Gastroesophageal sphincter (tissue), 4 donors: ENCODE measurements around the gene ZC3H12D. TPM values are rescaled to one million over a fixed set of nuclear protein-coding genes. Genes with fewer than 3 reads are reported as not detected.

Experiments used
- ATAC-seq: fragments of 150-250 bp; one replicate; pipeline ENCODE4 v1.9.1; 2016; ENCODE audit warnings: mild to moderate bottlenecking, moderate library complexity
- H3K27ac ChIP-seq, 4 donors: fragments of 200-600 bp; sonication (generic) in 3 of 4; 1 replicate in 3 of 4; 2 replicates in 1 of 4; pipeline ENCODE4 v1.5.1; 2016 to 2019
- H3K27me3 ChIP-seq: fragments of 200-600 bp; sonication (generic); one replicate; pipeline ENCODE4 v1.5.1; 2019
- H3K36me3 ChIP-seq, 2 donors: fragments of 200-600 bp; sonication (generic); one replicate each; pipeline ENCODE4 v1.5.1; 2019; ENCODE audit warnings: control low read depth in 1 of 2
- H3K4me1 ChIP-seq, 3 donors: fragments of 200-600 bp; sonication (generic); 1 replicate in 2 of 3; 2 replicates in 1 of 3; pipeline ENCODE4 v1.5.1; 2016 to 2019; ENCODE audit warnings: control low read depth in 2 of 3
- H3K4me3 ChIP-seq, 2 donors: fragments of 200-600 bp; sonication (generic); one replicate each; pipeline ENCODE4 v1.5.1; 2019; ENCODE audit warnings: mild to moderate bottlenecking in 1 of 2, moderate library complexity in 1 of 2
- H3K9me3 ChIP-seq, 3 donors: fragments of 200-600 bp; sonication (generic); one replicate each; pipeline ENCODE4 v1.5.1; 2017 to 2019; ENCODE audit warnings: control low read depth in 2 of 3
- EP300 ChIP-seq: sonication (generic); formaldehyde crosslinking; IDR thresholded peaks from one replicate; pipeline ENCODE4 v1.6.1; 2017; ENCODE audit warnings: antibody characterized with exemption, mild to moderate bottlenecking
- POLR2A ChIP-seq, 2 donors: fragments of 450-650 bp; IDR thresholded peaks; one replicate each; pipeline ENCODE4 v1.6.1; 2017; ENCODE audit warnings: antibody characterized with exemption in 2 of 2, mild to moderate bottlenecking in 2 of 2, moderate library complexity in 1 of 2
- POLR2AphosphoS5 ChIP-seq: sonication (generic); formaldehyde crosslinking; IDR thresholded peaks from one replicate; pipeline ENCODE4 v1.6.1; 2017; ENCODE audit warnings: antibody characterized with exemption
- WGBS, 2 donors: methylation state at CpG; one replicate each; pipeline ENCODE4 v1.1.5; 2018; ENCODE audit warnings: low coverage in 1 of 2; 5-methylcytosine and 5-hydroxymethylcytosine counted together
- total RNA-seq, 4 donors: library from RNA; depleted of rRNA; stranded (reverse); fragments of >200 nt; gene quantifications; one replicate each; pipeline ENCODE4 v1.1.0, GENCODE V29; 2016
- TF ChIP-seq, protein P1 (sequence below), 4 experiments: fragments of 200-600 bp in 2 of 4; fragments of 450-650 bp in 2 of 4; sonication (generic) in 1 of 4; IDR thresholded peaks; one replicate each; pipeline ENCODE4 v1.5.1; 2017 to 2019; ENCODE audit warnings: antibody characterized with exemption in 4 of 4, mild to moderate bottlenecking in 2 of 4, moderate library complexity in 2 of 4

Gene ZC3H12D
- total RNA-seq, 4 donors from 2014 or later = 0.78 to 1.9 (median 1.1) TPM

DNA sequence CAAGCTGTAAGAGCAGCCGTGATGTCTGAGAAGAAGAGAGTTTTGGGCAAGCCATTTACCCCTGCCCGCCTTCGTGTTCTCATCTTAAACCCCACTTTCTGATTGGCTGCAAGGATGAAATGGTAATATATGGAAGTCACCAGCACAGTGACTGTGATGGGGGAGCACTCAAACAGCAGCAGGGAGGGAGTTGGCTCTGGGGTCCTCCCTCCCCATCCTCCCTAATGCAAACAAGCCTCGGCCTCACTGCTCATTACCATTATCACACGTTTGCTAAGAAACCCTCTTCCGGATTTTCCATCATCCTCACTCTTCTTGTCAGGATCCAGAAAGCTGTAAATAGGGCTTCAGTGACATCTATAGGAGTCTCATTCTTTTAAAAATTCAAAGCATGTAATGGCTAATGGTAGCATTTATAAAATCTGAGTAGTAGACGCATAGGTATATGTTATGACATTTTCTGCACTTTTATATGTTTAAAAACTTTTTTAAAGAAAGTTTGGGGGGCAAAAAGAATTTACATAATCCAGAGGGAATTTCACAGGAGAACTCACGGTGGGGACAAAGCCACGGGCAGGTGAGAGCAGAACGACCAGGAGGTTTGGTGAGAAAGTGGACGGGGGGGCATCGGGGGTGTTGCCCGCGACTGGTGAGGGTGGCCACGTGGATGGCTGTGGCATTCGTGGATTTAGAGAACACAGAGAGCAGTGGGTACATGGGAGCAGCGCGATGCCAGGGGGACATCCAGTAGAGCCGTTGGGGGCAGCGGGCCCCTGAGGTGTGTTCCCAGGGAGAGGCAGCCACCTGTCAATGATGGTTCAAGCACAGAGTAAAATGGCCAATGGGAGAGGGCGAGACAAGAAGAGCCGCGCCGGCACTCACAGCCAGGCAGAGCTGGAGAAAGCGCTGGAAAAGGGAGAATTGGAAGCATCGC is 55.1 kb downstream of the ZC3H12D start:
- Histone ChIP-seq H3K36me3 (no peaks in the 10 kb centered on the region), H3K9me3 (no peaks in the 10 kb centered on the region), H3K4me1 (peaks cover 0 to 14% (median 0%) of the 10 kb centered on the region in 3 donors), H3K4me3 (no peak overlapping the region), H3K27me3 (no peaks in the 10 kb centered on the region), H3K27ac (no peak overlapping the region)
- no peak for TF ChIP-seq EP300
- TF ChIP-seq, protein P1, sequence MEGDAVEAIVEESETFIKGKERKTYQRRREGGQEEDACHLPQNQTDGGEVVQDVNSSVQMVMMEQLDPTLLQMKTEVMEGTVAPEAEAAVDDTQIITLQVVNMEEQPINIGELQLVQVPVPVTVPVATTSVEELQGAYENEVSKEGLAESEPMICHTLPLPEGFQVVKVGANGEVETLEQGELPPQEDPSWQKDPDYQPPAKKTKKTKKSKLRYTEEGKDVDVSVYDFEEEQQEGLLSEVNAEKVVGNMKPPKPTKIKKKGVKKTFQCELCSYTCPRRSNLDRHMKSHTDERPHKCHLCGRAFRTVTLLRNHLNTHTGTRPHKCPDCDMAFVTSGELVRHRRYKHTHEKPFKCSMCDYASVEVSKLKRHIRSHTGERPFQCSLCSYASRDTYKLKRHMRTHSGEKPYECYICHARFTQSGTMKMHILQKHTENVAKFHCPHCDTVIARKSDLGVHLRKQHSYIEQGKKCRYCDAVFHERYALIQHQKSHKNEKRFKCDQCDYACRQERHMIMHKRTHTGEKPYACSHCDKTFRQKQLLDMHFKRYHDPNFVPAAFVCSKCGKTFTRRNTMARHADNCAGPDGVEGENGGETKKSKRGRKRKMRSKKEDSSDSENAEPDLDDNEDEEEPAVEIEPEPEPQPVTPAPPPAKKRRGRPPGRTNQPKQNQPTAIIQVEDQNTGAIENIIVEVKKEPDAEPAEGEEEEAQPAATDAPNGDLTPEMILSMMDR (IDR thresholded peaks at IDR 0.05) = no peak
- no peak for TF ChIP-seq POLR2A (IDR thresholded peaks at IDR 0.05)
- no peak for TF ChIP-seq POLR2AphosphoS5
- ATAC-seq = no peak
- 83 to 84% methylated on average over 14 to 26 of the region's 26 CpGs for WGBS, 2 donors

DNA sequence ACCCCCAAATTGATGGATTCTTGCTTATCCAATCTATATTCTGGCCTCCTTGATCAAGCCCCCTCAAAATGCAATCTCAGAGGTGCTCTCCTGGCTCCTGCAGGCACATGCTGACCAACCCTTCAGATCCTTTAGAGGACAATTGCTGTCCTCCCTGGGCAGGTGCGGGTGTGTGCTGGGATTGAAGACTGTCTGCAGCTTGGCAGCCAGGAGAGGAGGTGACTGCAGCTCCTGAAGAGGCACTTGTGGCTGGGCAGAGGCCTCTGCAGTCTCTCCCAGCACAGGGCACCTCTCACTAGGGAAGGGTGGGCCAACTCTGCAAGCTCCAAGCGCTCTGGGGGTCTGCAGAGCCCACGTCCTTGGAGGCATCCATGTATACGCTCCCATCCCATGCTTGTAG is 56.2 kb downstream of the ZC3H12D start:
- Histone ChIP-seq H3K9me3 (no peaks in the 10 kb centered on the region), H3K4me3 (no peak overlapping the region), H3K36me3 (no peaks in the 10 kb centered on the region), H3K4me1 (peaks cover 0 to 16% (median 4%) of the 10 kb centered on the region in 3 donors), H3K27ac (no peak overlapping the region), H3K27me3 (no peaks in the 10 kb centered on the region)
- TF ChIP-seq, protein P1 (IDR thresholded peaks at IDR 0.05) = no peak
- no peak for TF ChIP-seq POLR2AphosphoS5
- TF ChIP-seq POLR2A (IDR thresholded peaks at IDR 0.05) = no peak
- TF ChIP-seq EP300 = no peak
- WGBS, 2 donors = 100% methylated on average over 1 of the region's 4 CpGs; no CpG with 5 or more reads in 1 of the 2 donors
- no peak for ATAC-seq

DNA sequence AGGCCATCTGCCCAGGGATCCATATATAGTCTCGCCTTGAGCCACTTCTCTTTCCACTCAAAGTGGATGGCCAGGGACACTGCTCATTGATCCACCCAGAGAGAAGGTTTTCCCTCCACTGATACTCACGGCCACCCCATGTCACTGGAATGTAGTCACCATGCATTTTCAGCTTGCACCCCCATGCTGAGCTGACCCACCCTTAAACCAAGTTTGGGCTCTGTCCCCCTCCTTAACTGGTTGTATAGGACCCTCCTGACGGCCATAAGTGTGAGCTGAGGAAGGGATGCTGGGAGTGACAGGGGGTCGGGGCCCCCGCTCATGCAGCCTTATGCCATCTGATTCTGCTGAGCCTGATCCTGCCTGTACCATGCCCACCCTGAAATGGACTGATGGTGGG is 59.1 kb downstream of the ZC3H12D start:
- WGBS, 2 donors = 100% methylated on average over 1 to 2 of the region's 5 CpGs
- no peak for ATAC-seq
- no peaks in the 10 kb centered on the region for H3K36me3 ChIP-seq
- no peaks in the 10 kb centered on the region for H3K9me3 ChIP-seq
- peaks cover 0 to 13% (median 4%) of the 10 kb centered on the region in 3 donors for H3K4me1 ChIP-seq
- no peak overlapping the region for H3K27ac ChIP-seq
- no peak for TF ChIP-seq EP300
- TF ChIP-seq POLR2A (IDR thresholded peaks at IDR 0.05) = no peak
- TF ChIP-seq, protein P1 (IDR thresholded peaks at IDR 0.05) = no peak
- TF ChIP-seq POLR2AphosphoS5 = no peak
- H3K4me3 ChIP-seq = no peak overlapping the region
- H3K27me3 ChIP-seq = no peaks in the 10 kb centered on the region

DNA sequence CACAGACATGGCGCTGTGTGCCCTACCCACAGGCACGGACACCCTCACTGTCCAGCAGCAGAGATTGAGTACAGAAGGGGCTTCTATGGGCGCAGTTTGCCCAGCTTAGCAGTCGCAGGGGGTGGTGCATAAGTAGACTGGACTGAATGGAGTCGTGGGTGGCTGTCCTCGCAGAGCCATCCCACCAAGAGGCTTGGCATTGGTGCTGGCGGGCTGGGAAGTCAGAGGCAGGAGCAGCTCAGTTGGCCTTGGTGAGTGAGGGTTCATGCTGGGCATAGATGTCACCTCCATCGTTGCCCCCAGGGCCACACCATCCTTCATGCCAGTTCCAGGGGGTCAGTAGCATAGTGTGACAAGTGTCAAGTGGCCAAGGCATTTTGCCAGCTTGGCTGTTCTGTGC is 59.6 kb downstream of the ZC3H12D start:
- no peak overlapping the region for H3K4me3 ChIP-seq
- no peak for ATAC-seq
- H3K4me1 ChIP-seq = peaks cover 0 to 13% (median 4%) of the 10 kb centered on the region in 3 donors
- TF ChIP-seq, protein P1 (IDR thresholded peaks at IDR 0.05) = no peak
- no peak for TF ChIP-seq POLR2A (IDR thresholded peaks at IDR 0.05)
- TF ChIP-seq POLR2AphosphoS5 = no peak
- TF ChIP-seq EP300 = no peak
- H3K9me3 ChIP-seq = no peaks in the 10 kb centered on the region
- H3K27me3 ChIP-seq = no peaks in the 10 kb centered on the region
- H3K27ac ChIP-seq = no peak overlapping the region
- WGBS, 2 donors = no CpG with 5 or more reads among the region's 8 CpGs
- no peaks in the 10 kb centered on the region for H3K36me3 ChIP-seq
